Ammon's horn (tissue), 1 donor: ENCODE data around the gene SCARF2.

ENCODE experiments used
- DNase-seq: peaks from one replicate; pipeline ENCODE4 v3.0.0-alpha.2; 2016; ENCODE audit warnings: low spot score

Gene SCARF2

DNA sequence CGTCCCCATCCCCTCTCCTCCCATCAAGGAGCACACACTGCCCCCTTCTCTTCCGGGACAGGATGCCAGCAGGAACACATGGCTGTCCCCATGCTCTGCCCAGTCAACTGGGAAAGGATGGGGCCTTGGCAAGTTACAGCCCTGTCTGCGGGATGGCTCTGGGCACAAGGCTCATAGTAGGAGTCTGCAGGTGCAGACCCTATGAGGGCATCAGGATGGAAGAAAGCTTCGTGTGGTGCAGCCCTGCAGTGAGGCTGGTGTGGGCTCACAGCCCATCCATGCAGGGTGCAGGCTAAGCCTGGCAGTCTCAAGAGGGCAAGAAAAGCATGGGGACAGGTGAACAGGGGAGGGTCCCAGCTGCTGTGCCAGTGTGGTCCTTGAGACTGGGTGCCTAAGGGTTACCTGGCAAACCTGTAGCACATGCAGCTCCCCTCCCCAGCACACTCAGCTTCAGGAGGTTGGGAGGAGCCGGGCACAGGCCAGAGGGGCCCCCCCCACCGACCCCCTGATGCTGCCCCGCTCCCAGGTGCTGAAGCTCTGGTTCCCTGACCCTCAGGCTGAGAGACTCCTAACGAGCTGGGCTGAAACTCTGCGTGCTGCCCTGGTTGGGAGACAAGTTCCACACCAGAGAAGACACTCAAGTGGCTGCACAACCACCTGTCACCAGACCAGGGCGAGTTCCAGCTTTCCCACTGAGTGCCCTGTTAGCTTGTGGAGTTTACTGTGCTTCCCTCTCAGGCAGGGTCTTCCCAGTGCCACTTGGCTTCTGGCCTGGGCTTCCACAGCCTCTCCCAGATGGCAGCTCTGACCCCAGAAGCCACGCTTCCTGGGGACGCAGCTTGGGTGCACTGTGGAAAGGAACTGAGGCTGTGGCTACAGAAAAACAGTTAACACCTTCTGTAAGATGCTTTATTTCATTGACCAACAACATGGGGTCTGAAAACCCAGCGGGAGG lies 3.3 kb upstream of the SCARF2 start:
- DNase-seq: no peak

GRCh38 chr22:20439928-20440575 lies 2.4 kb upstream of the SCARF2 start:
- no peak for DNase-seq

GRCh38 chr22:20439556-20439927 lies 1.9 kb upstream of the SCARF2 start:
- DNase-seq: no peak

GRCh38 chr22:20438678-20439492 lies 1.3 kb upstream of the SCARF2 start:
- no peak for DNase-seq

GRCh38 chr22:20438427-20438677 lies 727 bp upstream of the SCARF2 start:
- DNase-seq: no peak

DNA sequence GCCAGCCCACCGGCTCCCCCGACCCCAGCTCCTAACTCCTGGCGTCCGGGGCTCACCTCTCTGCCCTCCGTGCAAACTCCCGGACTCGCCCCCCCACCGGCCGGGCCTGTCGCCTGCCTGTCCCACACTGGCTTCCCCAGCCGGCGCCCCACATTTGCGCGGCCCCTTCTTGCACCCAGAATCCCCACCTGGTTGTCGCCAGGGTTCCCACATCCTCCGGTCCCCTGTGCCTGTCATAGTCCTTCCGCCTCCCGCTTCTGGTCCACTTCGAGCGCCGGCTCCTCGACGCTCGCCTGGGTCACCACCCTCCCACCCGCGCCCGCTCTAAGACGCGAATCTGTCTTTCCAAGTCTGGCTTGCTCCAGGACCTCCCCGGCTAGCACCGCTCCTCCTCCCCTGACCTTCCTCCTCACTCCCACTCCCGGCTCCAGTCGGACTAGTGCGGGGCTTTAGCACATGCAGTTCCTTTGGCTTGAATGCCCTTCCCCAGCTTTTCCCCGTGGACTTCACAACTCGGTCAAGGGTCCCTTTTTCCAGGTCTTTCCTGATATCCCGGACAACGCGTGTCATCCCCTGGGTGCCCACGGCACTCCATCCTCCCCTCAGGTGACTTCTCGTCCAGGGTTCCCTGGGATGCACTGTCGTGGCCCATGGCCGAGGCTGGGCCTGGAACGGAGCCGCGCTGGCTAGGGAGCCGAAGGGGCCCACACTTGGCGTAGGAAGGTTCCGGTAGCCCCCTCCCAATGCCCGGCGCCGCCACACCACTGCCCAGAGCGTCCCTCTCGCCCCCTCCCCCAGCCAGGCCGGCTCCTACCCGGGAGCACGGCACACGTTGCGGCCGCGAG lies 635 bp downstream of the SCARF2 start:
- DNase-seq: no peak

DNA sequence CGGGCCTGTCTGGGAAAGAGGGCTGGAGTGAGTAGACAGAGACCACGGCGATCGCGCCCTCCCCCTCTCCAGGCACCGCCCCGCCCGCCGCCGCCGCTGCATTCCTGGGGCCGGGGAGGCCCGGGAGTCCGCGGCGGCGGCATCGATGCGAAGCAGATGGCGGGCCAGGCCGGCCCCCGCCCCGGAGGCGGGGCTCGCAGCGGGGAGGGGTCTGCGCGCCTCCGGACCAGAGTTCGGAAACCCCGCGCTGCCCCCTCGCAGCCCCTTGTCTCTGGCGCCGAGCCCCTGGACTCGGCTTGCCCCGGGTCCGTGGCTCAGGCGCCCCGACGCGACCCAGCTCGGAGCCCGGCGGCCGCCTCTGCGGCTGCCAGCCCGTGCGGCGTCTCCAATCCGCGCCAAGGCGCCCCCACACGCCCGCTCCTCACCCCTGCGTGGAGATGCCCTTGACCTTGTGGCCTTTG lies 1.3 kb downstream of the SCARF2 start:
- DNase-seq: no peak

DNA sequence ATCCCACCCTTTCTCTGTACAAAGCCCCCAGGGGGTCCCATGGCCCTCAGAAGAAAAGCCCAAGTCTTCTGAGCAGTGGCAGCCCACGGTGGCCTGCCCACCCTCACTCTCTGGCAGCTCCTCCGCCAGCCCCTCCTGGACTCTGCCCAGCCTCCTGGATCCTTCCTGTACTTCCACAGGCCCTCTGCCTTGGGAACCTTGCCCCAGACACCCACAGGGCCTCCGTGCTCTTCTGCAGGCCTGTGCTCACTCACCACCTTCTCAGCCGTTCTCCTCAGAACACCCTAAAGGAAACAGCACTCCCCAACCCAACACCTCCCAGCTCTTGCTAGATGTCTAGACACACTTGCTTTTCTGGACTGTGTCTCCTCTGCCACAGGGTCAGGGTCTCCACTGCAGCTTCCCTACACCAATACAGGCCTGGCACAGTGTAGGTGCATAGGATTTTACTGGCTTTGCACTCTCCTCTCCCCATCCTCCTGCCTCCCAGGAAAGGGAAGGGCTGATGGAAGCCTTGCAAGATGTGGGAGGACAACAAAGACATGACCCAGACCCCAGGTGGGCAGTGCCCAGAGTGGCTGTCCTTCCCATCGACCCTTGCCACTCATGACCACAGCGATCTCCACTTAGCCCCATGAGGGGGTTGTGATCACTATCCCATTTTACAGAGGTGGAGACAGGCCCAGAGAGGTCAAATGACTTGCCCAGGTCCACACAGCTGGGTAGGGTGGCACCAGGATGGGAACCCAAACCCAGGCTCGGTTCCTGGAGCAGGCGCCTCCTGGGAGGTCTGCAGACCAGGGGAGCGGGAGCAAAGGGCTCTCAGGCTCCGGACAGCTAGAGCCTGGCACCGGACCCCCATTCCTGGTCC lies 2.0 kb downstream of the SCARF2 start:
- DNase-seq: no peak

DNA sequence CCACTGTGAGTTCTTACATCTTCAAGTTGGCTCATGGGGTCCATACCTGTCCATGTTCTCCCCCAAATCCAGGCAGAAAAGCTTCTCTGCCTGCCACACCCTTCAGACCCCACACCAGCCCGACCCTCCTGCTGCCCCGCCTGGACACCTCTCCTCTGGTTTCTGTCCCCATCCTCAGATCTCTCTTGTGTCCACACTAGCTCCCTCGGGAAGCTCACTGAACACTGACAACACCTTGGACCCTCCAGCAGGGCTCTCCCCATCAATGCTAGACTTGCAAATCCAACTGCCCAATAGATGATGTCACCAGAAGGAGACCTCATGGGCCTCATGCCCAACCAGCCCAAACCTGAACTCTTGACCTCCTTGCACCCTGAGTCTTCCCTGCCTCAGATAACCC lies 2.9 kb downstream of the SCARF2 start:
- no peak for DNase-seq

DNA sequence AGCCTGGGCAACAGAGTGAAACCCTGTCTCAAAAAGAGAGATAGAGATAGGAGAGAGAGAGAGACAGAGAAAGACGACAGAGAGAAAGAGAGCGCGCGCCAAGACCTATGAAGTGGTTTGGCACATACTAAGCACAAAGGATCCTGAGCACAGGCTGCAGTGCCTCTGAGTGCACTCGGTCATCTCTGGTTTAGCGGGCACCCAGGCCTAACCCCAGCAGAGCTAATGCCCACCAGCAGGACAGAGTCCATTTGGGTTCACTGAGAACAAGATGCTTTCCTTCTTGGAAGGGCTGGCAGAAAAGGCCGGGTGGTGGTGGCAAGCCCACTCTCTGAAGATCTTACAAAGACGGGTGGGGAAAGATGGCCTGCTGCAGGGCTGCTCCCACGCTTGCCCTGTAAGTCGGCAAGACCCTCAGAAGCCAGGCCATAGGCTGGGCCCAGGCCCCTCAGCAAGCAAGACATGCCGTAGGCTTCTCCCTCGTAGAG lies 3.3 kb downstream of the SCARF2 start:
- no peak for DNase-seq

- no peak for DNase-seq
Measured at GRCh38 chr22:20433686-20434241, 3.9 kb downstream of the SCARF2 start.

DNA sequence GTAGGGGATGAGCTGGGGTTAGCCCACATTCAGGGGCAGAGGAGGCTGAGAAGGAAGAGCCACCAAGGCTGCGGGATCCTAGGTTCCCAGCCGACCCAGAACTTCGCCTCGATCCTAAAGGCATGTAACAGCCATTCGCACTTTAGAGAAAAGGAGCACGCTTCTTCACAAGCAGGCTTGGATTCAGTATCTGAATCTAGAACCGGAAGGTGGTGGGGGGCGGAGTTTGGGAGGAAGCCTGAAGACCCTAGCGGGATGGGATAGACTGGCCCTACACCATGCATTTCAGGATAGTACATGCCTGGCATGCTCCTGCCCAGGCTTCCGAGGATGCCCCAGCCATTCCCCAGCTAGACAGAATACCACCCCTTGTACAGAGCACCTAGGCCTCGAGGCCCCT lies 4.4 kb downstream of the SCARF2 start:
- no peak for DNase-seq

- DNase-seq: no peak
Measured at GRCh38 chr22:20432244-20432686, 5.4 kb downstream of the SCARF2 start.

GRCh38 chr22:20431511-20432192 lies 6.0 kb downstream of the SCARF2 start:
- no peak for DNase-seq

GRCh38 chr22:20430720-20431510 lies 6.7 kb downstream of the SCARF2 start:
- no peak for DNase-seq

DNA sequence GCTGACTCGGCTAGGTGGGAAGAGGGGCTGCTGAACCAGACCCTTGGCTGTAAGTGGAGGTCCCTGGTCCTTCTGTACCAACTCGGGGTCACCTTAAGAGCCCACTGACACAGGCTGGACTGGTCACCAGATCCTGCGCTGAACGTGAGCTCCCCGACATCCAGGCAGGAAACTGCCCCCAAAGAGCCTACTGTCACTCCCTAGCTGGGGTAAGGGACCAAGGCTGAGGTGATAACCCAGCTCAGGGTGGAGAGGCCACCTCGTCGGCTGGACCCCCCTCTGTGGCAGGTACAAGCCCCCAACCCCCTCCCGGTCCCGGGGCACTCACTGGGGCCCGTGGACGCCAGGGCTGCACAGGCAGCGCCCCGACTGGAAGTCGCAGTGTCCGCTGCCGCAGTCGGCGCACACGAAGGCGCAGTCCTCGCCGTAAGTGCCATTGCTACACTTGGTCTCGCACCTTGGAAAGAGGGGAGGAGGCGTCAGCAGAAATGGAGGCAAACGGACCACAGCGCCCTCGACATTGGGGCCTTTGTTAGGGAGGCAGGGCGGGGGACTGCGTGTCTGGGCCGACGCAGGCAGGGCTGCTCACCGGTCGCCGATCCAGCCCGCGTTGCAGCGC lies 7.4 kb downstream of the SCARF2 start:
- DNase-seq: no peak

GRCh38 chr22:20429254-20430100 lies 8.1 kb downstream of the SCARF2 start:
- no peak for DNase-seq
